ENCODE results near the gene SOHLH1.

DNA sequence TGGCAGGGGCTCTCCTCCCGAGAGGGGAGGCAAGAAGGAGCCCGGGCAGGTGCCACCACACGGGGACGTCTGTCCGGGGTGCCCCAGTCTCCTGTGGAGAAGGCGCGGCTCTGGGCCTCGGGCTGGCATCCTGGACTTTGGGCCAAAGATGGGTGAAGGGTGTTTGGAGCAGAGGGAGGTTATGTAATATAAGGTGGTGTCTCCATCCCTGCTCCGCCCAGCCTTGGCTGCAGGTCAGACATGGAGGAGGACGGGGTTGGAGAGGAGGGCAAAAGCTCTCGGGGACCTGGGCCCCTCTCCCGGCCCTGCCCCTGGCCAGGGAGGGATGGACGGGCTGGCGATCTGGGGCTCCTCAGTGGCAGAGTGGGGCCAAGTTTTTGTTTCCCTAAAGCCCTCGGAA is 1.2 kb upstream of the SOHLH1 start:
- TF ChIP-seq, protein P1, sequence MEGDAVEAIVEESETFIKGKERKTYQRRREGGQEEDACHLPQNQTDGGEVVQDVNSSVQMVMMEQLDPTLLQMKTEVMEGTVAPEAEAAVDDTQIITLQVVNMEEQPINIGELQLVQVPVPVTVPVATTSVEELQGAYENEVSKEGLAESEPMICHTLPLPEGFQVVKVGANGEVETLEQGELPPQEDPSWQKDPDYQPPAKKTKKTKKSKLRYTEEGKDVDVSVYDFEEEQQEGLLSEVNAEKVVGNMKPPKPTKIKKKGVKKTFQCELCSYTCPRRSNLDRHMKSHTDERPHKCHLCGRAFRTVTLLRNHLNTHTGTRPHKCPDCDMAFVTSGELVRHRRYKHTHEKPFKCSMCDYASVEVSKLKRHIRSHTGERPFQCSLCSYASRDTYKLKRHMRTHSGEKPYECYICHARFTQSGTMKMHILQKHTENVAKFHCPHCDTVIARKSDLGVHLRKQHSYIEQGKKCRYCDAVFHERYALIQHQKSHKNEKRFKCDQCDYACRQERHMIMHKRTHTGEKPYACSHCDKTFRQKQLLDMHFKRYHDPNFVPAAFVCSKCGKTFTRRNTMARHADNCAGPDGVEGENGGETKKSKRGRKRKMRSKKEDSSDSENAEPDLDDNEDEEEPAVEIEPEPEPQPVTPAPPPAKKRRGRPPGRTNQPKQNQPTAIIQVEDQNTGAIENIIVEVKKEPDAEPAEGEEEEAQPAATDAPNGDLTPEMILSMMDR (conservative IDR thresholded peaks at IDR 0.05 in 1 of 2, IDR thresholded peaks at IDR 0.05 in 1 of 2; ENCODE audit: extremely low read depth in 1 of 2, insufficient read depth in 1 of 2, low read depth in 1 of 2, low read length in 2 of 2), result no peak
- no peak for TF ChIP-seq EZH2 (IDR thresholded peaks at IDR 0.05; ENCODE audit: borderline replicate concordance, low read length)

All from mammary epithelial cell (primary cell).